Prostate gland (tissue), 2 donors: ENCODE data around the gene RUSC1. TPM values are rescaled to one million over a fixed set of nuclear protein-coding genes. Genes with fewer than 3 reads are reported as not detected.

ENCODE experiments used
- DNase-seq: peaks from one replicate; pipeline ENCODE4 v3.0.0-alpha.2; 2019; ENCODE audit warnings: low spot score
- H3K27ac ChIP-seq, 2 donors: fragments of 200-600 bp; sonication (generic); 2 replicates each; pipeline ENCODE4 v1.5.1; 2017 to 2019
- H3K27me3 ChIP-seq: fragments of 200-600 bp; sonication (generic); replicated peaks from 2 replicates; pipeline ENCODE4 v1.5.1; 2019; ENCODE audit not compliant: insufficient read depth
- H3K36me3 ChIP-seq, 2 donors: fragments of 200-600 bp; sonication (generic); 1 replicate in 1 of 2; 2 replicates in 1 of 2; pipeline versions ENCODE4 v1.5.1 to v1.8.1; 2017 to 2019
- H3K4me1 ChIP-seq: fragments of 200-600 bp; sonication (generic); replicated peaks from 2 replicates; pipeline ENCODE4 v1.5.1; 2019
- H3K4me3 ChIP-seq, 2 donors: fragments of 200-600 bp; sonication (generic); 2 replicates each; pipeline ENCODE4 v1.5.1; 2017 to 2019
- H3K9me3 ChIP-seq: fragments of 200-600 bp; sonication (generic); 2 replicates; pipeline ENCODE4 v1.5.1; 2017
- CTCF ChIP-seq, 4 experiments: fragments of 200-600 bp in 2 of 4; fragments of 450-650 bp in 2 of 4; sonication (generic) in 2 of 4; IDR thresholded peaks; 1 replicate in 3 of 4; 2 replicates in 1 of 4; pipeline ENCODE4 v1.5.1; 2016 to 2019; ENCODE audit warnings: antibody characterized with exemption in 4 of 4, mild to moderate bottlenecking in 2 of 4, moderate library complexity in 2 of 4
- POLR2A ChIP-seq: fragments of 450-650 bp; IDR thresholded peaks from one replicate; pipeline ENCODE4 v1.6.1; 2016; ENCODE audit warnings: antibody characterized with exemption, mild to moderate bottlenecking
- POLR2AphosphoS5 ChIP-seq: sonication (generic); formaldehyde crosslinking; IDR thresholded peaks from one replicate; pipeline ENCODE4 v1.6.1; 2017; ENCODE audit warnings: antibody characterized with exemption
- WGBS: methylation state at CpG from one replicate; pipeline ENCODE4 v1.1.5; 2018; 5-methylcytosine and 5-hydroxymethylcytosine counted together
- intact Hi-C: fragments of 100-400 bp; cut with DNase I; formaldehyde crosslinking; loops from one replicate; pipeline ENCODE4 v1.14.2; 2022
- total RNA-seq, 2 donors: library from RNA; depleted of rRNA; stranded (reverse); fragments of >200 nt; gene quantifications; one replicate each; pipeline ENCODE4 v1.1.0, GENCODE V29; 2016

The RUSC1 gene
- total RNA-seq: 10 to 100 TPM; 34.0 to 35.1 TPM

- Histone ChIP-seq H3K4me1 (peaks cover 4% of the 10 kb centered on the region), H3K36me3 (no peaks in the 10 kb centered on the region), H3K4me3 (peak within 1 kb of the TSS; percentile 35 to 44), H3K9me3 (no peaks in the 10 kb centered on the region), H3K27me3 (no peaks in the 10 kb centered on the region), H3K27ac (peak within 1 kb of the TSS; percentile 95 to 97)
- peak; percentile 67 for DNase-seq
- WGBS: 14% methylated on average over 50 of the region's 51 CpGs
- intact Hi-C loops: loop anchor here (2.0 to 5.0 kb wide), 5 partner anchors 48 to 271 kb away; partner anchors contain the start of genes ASH1L, CLK2 and ENTREP3
- peak; percentile 83 for TF ChIP-seq POLR2AphosphoS5
- TF ChIP-seq POLR2A: peak; percentile 42
- TF ChIP-seq CTCF (IDR thresholded peaks at IDR 0.05): peak in 1 of 4 experiments; percentile 16
Measured at GRCh38 chr1:155320661-155321617, at the start of gene RUSC1. TSS of gene RUSC1 (plus strand) at chr1:155320894. CDS start at chr1:155321774, 880 bp downstream.

GRCh38 chr1:155272466-155273342 lies 48.0 kb upstream of the RUSC1 start:
- TF ChIP-seq CTCF (IDR thresholded peaks at IDR 0.05) (no peak), POLR2A (no peak), POLR2AphosphoS5 (no peak)
- Histone ChIP-seq H3K4me1 (no peaks in the 10 kb centered on the region), H3K27me3 (no peaks in the 10 kb centered on the region), H3K27ac (peak overlapping the region; percentile 97 to 99), H3K36me3 (peaks cover 13 to 20% of the 10 kb centered on the region in 2 donors), H3K9me3 (no peaks in the 10 kb centered on the region), H3K4me3 (peak overlapping the region; percentile 93)
- intact Hi-C loops: loop anchor here (2.0 to 10.0 kb wide), 3 partner anchors 48 to 292 kb away; partner anchors contain the start of genes ASH1L and RUSC1
- no peak for DNase-seq
- 5% methylated on average over 44 of the region's 44 CpGs for WGBS

- peaks cover 11 to 13% of the 10 kb centered on the region in 2 donors for H3K36me3 ChIP-seq
- TF ChIP-seq CTCF (IDR thresholded peaks at IDR 0.05) (peak in 1 of 4 experiments; percentile 27), POLR2AphosphoS5 (peak; percentile 97), POLR2A (peak; percentile 81)
- WGBS: 11% methylated on average over 60 of the region's 61 CpGs
- H3K27me3 ChIP-seq: no peaks in the 10 kb centered on the region
- peak within 1 kb of the TSS; percentile 97 to 99 for H3K27ac ChIP-seq
- intact Hi-C loops: loop anchor here (2.0 to 10.0 kb wide), 3 partner anchors 47 to 291 kb away; partner anchors contain the start of genes ASH1L and RUSC1
- H3K4me3 ChIP-seq: peak within 1 kb of the TSS; percentile 93
- no peaks in the 10 kb centered on the region for H3K9me3 ChIP-seq
- peak; percentile 92 for DNase-seq
- H3K4me1 ChIP-seq: peaks cover 4% of the 10 kb centered on the region
Measured at GRCh38 chr1:155273343-155274245, 47.1 kb upstream of the RUSC1 start, which contains the start of gene CLK2. TSS of gene CLK2 (minus strand) at chr1:155273504. CDS start at chr1:155270977, 2,527 bp downstream.
